ENCODE measurements around the gene STARD3. TPM values are rescaled to one million over a fixed set of nuclear protein-coding genes. Genes with fewer than 3 reads are reported as not detected.

STARD3 gene
- total and polyA plus RNA-seq, 2 of the 13 experiments (the other 11 are each of a cell fraction or from before 2014, with no cell fraction given), result 34.6 to 100 TPM

DNA sequence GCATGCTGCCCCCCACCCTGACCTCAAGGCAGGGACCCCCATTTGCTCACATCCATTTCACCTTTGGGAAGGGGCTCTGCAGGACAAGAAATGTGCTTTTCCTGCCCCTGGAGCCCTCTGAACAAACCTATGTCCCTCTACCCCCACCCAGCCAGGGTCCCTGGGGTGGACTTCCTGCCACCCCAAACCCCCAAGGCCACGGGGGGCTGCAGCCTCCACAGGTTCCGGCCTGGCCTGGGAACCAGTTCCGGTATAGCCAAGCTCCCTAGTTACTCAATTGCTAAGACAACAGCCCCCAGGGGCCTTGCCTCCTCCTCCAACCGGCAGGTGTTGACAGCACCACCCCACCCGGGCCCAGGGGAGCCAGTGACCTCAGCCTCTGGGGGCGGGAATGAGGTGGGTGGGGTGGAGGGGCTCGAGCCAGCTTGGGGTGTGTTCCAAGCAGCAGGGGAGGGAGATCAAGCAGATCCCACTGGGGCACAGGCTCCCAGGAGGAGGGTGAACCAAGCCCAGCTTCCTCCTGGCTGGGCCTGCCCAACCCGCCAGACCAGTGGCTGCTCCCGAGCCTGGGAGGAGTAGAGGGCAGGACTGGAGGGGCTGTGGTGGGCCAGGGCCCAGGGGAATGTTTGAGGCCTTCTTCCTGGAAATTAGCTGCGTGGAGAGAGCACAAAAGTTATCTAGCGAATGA is 37.9 kb downstream of the STARD3 start (continued):
- TF ChIP-seq, protein P1, sequence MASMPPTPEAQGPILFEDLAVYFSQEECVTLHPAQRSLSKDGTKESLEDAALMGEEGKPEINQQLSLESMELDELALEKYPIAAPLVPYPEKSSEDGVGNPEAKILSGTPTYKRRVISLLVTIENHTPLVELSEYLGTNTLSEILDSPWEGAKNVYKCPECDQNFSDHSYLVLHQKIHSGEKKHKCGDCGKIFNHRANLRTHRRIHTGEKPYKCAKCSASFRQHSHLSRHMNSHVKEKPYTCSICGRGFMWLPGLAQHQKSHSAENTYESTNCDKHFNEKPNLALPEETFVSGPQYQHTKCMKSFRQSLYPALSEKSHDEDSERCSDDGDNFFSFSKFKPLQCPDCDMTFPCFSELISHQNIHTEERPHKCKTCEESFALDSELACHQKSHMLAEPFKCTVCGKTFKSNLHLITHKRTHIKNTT (CRISPR knock-in tag; IDR thresholded peaks at IDR 0.05), result no peak
- TF ChIP-seq, protein P2, sequence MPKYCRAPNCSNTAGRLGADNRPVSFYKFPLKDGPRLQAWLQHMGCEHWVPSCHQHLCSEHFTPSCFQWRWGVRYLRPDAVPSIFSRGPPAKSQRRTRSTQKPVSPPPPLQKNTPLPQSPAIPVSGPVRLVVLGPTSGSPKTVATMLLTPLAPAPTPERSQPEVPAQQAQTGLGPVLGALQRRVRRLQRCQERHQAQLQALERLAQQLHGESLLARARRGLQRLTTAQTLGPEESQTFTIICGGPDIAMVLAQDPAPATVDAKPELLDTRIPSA (CRISPR knock-in tag; IDR thresholded peaks at IDR 0.05; ENCODE audit: borderline replicate concordance), result no peak
- TF ChIP-seq, protein P3, sequence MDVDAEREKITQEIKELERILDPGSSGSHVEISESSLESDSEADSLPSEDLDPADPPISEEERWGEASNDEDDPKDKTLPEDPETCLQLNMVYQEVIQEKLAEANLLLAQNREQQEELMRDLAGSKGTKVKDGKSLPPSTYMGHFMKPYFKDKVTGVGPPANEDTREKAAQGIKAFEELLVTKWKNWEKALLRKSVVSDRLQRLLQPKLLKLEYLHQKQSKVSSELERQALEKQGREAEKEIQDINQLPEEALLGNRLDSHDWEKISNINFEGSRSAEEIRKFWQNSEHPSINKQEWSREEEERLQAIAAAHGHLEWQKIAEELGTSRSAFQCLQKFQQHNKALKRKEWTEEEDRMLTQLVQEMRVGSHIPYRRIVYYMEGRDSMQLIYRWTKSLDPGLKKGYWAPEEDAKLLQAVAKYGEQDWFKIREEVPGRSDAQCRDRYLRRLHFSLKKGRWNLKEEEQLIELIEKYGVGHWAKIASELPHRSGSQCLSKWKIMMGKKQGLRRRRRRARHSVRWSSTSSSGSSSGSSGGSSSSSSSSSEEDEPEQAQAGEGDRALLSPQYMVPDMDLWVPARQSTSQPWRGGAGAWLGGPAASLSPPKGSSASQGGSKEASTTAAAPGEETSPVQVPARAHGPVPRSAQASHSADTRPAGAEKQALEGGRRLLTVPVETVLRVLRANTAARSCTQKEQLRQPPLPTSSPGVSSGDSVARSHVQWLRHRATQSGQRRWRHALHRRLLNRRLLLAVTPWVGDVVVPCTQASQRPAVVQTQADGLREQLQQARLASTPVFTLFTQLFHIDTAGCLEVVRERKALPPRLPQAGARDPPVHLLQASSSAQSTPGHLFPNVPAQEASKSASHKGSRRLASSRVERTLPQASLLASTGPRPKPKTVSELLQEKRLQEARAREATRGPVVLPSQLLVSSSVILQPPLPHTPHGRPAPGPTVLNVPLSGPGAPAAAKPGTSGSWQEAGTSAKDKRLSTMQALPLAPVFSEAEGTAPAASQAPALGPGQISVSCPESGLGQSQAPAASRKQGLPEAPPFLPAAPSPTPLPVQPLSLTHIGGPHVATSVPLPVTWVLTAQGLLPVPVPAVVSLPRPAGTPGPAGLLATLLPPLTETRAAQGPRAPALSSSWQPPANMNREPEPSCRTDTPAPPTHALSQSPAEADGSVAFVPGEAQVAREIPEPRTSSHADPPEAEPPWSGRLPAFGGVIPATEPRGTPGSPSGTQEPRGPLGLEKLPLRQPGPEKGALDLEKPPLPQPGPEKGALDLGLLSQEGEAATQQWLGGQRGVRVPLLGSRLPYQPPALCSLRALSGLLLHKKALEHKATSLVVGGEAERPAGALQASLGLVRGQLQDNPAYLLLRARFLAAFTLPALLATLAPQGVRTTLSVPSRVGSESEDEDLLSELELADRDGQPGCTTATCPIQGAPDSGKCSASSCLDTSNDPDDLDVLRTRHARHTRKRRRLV (CRISPR knock-in tag; IDR thresholded peaks at IDR 0.05), result no peak
- no peak for TF ChIP-seq DNMT3B (CRISPR knock-in tag; conservative IDR thresholded peaks at IDR 0.05)
- no peak for TF ChIP-seq TBX3 (IDR thresholded peaks at IDR 0.05; ENCODE audit: borderline replicate concordance)
- TF ChIP-seq THYN1 (CRISPR knock-in tag; IDR thresholded peaks at IDR 0.05; ENCODE audit: borderline replicate concordance, low read depth), result no peak
- TF ChIP-seq RFXAP (CRISPR knock-in tag; IDR thresholded peaks at IDR 0.05; ENCODE audit: borderline replicate concordance), result no peak; the same call in 1 of the 2 replicates
- no peak for TF ChIP-seq ZNF670 (CRISPR knock-in tag; IDR thresholded peaks at IDR 0.05; ENCODE audit: borderline replicate concordance)
- TF ChIP-seq, protein P4, sequence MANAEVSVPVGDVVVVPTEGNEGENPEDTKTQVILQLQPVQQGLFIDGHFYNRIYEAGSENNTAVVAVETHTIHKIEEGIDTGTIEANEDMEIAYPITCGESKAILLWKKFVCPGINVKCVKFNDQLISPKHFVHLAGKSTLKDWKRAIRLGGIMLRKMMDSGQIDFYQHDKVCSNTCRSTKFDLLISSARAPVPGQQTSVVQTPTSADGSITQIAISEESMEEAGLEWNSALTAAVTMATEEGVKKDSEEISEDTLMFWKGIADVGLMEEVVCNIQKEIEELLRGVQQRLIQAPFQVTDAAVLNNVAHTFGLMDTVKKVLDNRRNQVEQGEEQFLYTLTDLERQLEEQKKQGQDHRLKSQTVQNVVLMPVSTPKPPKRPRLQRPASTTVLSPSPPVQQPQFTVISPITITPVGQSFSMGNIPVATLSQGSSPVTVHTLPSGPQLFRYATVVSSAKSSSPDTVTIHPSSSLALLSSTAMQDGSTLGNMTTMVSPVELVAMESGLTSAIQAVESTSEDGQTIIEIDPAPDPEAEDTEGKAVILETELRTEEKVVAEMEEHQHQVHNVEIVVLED (CRISPR knock-in tag; IDR thresholded peaks at IDR 0.05; ENCODE audit: borderline replicate concordance), result no peak
- TF ChIP-seq STAT5B (CRISPR knock-in tag; IDR thresholded peaks at IDR 0.05), result no peak
- TF ChIP-seq ZNF737 (CRISPR knock-in tag; IDR thresholded peaks at IDR 0.05; ENCODE audit: borderline replicate concordance), result no peak
- TF ChIP-seq, protein P5, sequence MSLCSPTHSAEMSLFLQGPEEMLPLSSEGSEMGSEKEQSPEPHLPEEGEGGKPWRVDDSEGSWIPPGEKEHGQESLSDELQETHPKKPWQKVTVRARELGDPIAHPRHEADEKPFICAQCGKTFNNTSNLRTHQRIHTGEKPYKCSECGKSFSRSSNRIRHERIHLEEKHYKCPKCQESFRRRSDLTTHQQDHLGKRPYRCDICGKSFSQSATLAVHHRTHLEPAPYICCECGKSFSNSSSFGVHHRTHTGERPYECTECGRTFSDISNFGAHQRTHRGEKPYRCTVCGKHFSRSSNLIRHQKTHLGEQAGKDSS (CRISPR knock-in tag; IDR thresholded peaks at IDR 0.05; ENCODE audit: borderline replicate concordance, low read depth), result peak; percentile 55; the same call in 1 of the 2 replicates
- peak; percentile 63; the same call in 1 of the 2 replicates for TF ChIP-seq ZNF317 (CRISPR knock-in tag; IDR thresholded peaks at IDR 0.05)
- TF ChIP-seq, protein P6, sequence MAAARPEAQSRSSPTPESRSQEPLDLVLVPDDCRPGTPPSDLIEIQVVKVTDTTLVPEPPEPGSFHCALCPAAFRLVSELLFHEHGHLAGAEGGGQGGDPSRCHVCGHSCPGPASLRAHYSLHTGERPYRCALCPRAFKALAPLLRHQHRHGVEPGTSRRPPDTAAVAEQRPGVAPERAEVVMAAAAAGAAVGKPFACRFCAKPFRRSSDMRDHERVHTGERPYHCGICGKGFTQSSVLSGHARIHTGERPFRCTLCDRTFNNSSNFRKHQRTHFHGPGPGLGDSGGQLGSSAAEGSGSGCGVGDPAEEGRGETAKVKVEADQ (CRISPR knock-in tag; IDR thresholded peaks at IDR 0.05; ENCODE audit: borderline replicate concordance), result no peak
- TF ChIP-seq KAT8 (CRISPR knock-in tag; IDR thresholded peaks at IDR 0.05), result peak; percentile 89
- TF ChIP-seq PHF5A (CRISPR knock-in tag; IDR thresholded peaks at IDR 0.05; ENCODE audit: low read depth, unreplicated experiment), result peak; percentile 51

All from HepG2 (cell line).